Testis (tissue), 2 donors: ENCODE measurements around the gene INO80B.

Experiments used
- POLR2A ChIP-seq: fragments of 450-650 bp; IDR thresholded peaks from one replicate; pipeline ENCODE4 v1.6.1; 2017; ENCODE audit warnings: antibody characterized with exemption, mild to moderate bottlenecking, moderate library complexity
- TF ChIP-seq, protein P1 (sequence below), 3 experiments: fragments of 450-650 bp in 2 of 3; fragments of 200-600 bp in 1 of 3; sonication (generic) in 1 of 3; IDR thresholded peaks; one replicate each; pipeline ENCODE4 v1.5.1; 2016 to 2019; ENCODE audit warnings: antibody characterized with exemption in 3 of 3, mild to moderate bottlenecking in 2 of 3, moderate library complexity in 1 of 3

DNA sequence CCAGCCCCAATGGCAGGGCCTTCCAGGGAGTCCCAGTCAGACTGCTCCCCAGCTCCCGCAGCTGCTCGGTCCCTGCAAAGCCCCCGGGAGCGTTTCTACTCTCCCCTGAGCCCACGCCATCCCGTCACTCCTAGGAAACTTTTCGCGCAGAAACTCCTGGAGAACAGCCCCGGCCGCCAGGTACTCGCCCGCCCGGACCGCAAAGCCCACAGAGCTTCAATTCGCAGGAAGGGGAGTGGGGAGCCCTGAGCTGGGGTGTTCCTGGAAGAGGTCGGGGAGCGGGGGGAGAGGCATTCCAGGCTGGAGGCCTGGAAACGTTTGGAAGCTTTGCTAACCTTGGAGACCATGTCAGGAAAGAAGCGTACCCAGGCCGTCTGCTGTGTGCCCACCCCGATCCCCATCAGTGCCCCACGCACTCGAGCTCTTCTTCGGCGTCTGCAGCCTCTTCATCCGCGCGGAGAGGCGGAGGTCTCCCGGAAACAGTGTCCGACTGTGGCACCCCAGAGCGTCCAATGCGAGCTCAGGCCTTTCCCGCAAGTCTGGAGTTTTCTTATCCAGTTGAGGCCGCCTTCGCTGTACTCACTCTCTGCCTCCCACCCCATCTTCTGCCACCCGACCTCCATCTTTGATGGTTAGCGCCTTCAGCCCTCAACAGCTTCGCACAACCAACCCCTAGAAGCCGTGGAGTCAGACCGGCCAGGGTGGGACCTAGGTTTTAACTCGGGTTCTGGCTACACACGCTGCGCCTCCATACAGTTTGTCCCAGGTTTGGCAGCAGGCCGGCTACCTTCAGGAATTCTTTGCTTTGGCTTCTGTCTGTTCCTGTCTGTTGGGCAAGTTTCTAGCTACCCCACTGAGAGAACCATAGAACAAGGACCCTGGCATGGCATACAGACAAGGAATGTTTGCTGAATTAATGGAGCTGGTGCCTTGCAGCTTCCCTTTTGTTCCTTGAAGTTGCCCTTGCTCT, 48.9 kb downstream of the INO80B start:
- no peak for TF ChIP-seq POLR2A
- TF ChIP-seq, protein P1, sequence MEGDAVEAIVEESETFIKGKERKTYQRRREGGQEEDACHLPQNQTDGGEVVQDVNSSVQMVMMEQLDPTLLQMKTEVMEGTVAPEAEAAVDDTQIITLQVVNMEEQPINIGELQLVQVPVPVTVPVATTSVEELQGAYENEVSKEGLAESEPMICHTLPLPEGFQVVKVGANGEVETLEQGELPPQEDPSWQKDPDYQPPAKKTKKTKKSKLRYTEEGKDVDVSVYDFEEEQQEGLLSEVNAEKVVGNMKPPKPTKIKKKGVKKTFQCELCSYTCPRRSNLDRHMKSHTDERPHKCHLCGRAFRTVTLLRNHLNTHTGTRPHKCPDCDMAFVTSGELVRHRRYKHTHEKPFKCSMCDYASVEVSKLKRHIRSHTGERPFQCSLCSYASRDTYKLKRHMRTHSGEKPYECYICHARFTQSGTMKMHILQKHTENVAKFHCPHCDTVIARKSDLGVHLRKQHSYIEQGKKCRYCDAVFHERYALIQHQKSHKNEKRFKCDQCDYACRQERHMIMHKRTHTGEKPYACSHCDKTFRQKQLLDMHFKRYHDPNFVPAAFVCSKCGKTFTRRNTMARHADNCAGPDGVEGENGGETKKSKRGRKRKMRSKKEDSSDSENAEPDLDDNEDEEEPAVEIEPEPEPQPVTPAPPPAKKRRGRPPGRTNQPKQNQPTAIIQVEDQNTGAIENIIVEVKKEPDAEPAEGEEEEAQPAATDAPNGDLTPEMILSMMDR (IDR thresholded peaks at IDR 0.05): no peak
